ENCODE results near the gene ARID5A.

The ARID5A gene

DNA sequence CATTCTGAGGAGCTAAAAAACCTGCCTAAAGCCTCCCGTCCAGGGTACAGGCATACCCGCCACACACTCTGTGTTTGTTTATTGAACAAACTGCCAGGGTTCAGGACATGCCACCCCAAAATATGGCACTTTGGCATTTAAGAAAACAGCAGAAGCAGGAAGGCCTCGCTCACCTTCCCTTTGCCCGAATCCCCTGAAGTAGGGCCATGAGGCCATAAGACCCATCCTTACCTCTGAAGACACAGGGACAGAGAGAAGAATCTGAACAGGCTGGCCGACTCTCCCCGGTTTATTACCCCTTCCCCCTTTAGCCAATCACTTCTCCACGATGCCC is 29.7 kb upstream of the ARID5A start:
- no peaks in the 10 kb centered on the region for H3K4me1 ChIP-seq
- H3K36me3 ChIP-seq, result no peaks in the 10 kb centered on the region
- no peak overlapping the region for H3K4me3 ChIP-seq (ENCODE audit: low read depth, low read length)
- no peak for DNase-seq
- no peaks in the 10 kb centered on the region for H3K9me3 ChIP-seq
- H3K27me3 ChIP-seq, result no peaks in the 10 kb centered on the region
- TF ChIP-seq, protein P1, sequence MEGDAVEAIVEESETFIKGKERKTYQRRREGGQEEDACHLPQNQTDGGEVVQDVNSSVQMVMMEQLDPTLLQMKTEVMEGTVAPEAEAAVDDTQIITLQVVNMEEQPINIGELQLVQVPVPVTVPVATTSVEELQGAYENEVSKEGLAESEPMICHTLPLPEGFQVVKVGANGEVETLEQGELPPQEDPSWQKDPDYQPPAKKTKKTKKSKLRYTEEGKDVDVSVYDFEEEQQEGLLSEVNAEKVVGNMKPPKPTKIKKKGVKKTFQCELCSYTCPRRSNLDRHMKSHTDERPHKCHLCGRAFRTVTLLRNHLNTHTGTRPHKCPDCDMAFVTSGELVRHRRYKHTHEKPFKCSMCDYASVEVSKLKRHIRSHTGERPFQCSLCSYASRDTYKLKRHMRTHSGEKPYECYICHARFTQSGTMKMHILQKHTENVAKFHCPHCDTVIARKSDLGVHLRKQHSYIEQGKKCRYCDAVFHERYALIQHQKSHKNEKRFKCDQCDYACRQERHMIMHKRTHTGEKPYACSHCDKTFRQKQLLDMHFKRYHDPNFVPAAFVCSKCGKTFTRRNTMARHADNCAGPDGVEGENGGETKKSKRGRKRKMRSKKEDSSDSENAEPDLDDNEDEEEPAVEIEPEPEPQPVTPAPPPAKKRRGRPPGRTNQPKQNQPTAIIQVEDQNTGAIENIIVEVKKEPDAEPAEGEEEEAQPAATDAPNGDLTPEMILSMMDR (IDR thresholded peaks at IDR 0.05; ENCODE audit: low read depth, low read length), result no peak

DNA sequence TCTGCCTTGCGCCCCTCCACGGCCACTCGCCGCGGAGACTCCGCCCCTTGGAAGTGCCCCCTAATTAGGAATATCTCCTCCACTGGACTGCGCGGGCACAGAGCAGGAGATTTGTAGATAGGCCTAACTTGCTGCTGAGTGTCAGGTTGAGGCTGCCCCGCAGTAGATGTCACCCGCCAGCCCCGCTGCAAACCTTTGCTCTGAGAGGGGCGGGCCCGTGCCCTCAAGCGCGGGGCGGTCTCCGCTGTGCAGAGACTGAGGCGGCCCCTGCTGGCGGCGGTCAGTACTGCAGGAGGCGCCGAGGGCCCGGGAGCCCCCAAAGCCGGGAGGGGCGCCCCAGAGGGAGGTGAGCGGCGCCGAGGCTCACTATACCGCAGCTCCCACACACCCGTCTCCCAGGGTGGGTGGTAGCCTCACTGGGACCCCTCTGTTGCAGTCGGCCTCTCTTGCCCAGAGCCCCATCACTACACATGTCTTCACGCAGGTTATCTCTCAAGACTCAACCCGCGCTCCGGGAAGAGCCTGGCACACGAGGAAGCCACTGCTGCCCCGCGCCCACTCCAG is 28.5 kb upstream of the ARID5A start:
- no peaks in the 10 kb centered on the region for H3K9me3 ChIP-seq
- peak overlapping the region; percentile 26; the same call in 1 of the 2 replicates for H3K4me3 ChIP-seq (ENCODE audit: low read depth, low read length)
- DNase-seq, result peak; percentile 66
- no peaks in the 10 kb centered on the region for H3K27me3 ChIP-seq
- TF ChIP-seq, protein P1 (IDR thresholded peaks at IDR 0.05; ENCODE audit: low read depth, low read length), result peak; percentile 62
- no peaks in the 10 kb centered on the region for H3K4me1 ChIP-seq
- H3K36me3 ChIP-seq, result no peaks in the 10 kb centered on the region

DNA sequence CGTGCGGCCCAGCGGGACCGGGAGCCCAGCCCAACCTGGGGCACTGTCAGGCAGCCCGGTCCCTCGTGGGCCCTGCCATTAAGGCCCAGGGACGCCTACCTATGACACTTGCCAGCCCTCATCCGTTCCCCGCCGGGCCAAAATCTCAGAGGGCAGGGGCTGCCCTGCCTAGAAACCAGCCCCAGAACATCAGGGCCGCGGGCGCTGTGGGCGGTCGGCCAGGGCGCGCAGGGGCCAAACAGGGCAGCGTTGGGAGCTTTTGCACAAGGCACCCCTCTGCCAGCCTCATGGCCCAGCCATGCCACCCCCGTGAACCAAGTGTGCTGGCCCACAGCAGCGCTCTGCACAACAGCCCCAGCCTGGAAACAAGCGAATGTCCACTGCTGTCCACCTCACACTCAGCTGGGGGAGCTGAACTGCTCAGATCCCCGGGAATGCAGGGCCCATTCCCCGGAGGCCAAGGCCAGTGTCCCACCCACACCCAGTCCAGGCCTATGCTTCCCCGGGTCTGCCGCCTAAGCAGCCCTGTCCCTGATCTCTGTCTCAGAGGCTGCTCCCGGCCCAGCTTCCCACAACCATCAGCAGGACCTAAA is 27.9 kb upstream of the ARID5A start:
- DNase-seq, result no peak
- TF ChIP-seq, protein P1 (IDR thresholded peaks at IDR 0.05; ENCODE audit: low read depth, low read length), result no peak
- no peaks in the 10 kb centered on the region for H3K9me3 ChIP-seq
- no peaks in the 10 kb centered on the region for H3K36me3 ChIP-seq
- no peaks in the 10 kb centered on the region for H3K27me3 ChIP-seq
- no peak overlapping the region for H3K4me3 ChIP-seq (ENCODE audit: low read depth, low read length)
- H3K4me1 ChIP-seq, result no peaks in the 10 kb centered on the region

DNA sequence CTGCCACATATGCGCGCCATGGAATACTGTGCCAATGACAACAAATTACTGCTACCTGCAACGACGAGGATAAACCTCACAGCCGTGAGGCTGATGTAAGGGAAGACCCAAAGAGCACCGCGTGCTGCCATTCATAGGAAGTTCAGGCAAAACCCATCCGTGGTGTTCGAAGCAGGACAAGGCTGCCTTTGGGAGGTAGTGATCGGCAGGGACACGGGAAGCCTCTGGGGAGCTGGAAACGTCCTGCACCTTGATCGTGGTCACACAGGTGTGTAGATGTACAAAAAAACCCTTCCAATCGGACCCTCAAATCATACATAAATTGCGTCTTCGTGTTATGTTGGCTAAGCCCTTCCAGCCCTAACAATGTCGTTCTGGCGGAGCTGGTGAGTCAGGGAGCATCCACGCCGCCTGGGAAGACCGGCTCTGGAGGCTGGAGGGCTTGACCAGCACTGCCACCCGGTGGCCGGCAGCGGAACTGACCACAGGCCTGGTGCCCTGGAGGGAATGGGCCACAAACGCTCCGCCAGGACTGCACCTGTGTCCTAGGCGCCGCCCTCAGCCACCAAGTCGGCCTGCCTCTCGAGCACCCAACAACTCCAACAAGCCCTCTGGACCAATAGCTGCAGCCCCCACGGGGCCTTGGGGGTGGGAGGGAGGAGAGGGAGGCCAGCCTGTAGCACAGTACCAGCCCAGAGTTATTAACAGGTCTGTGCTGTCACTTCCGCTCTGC is 27.3 kb upstream of the ARID5A start:
- Histone ChIP-seq H3K4me1 (no peaks in the 10 kb centered on the region), H3K4me3 (ENCODE audit: low read depth, low read length) (no peak overlapping the region), H3K27me3 (no peaks in the 10 kb centered on the region), H3K9me3 (no peaks in the 10 kb centered on the region), H3K36me3 (no peaks in the 10 kb centered on the region)
- DNase-seq, result peak; percentile 82
- TF ChIP-seq, protein P1 (IDR thresholded peaks at IDR 0.05; ENCODE audit: low read depth, low read length), result peak; percentile 82

DNA sequence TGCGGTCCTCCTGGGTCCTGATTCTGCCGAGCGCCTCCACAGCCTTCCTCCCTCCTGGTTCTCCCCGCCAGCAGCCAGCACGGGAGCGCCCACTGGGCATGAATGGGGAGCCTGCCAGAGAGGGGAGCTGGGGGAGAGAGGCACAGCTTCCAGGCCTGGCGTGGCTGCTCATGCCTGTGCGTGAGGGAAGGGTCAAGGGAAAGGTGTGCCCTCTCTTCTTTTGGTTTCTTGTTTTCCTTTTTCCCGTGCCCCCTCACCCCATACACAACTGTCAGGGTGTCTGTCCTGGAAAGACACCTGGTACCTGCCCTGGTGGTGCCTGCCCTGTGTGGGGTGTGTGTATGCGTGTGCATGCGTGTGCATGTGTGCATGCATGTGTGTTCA is 26.7 kb upstream of the ARID5A start:
- Histone ChIP-seq H3K9me3 (no peaks in the 10 kb centered on the region), H3K4me3 (ENCODE audit: low read depth, low read length) (no peak overlapping the region), H3K4me1 (no peaks in the 10 kb centered on the region), H3K36me3 (no peaks in the 10 kb centered on the region), H3K27me3 (no peaks in the 10 kb centered on the region)
- no peak for DNase-seq
- TF ChIP-seq, protein P1 (IDR thresholded peaks at IDR 0.05; ENCODE audit: low read depth, low read length), result no peak
